Measurements from ENCODE around the gene SLC35B2.

Gene SLC35B2

DNA sequence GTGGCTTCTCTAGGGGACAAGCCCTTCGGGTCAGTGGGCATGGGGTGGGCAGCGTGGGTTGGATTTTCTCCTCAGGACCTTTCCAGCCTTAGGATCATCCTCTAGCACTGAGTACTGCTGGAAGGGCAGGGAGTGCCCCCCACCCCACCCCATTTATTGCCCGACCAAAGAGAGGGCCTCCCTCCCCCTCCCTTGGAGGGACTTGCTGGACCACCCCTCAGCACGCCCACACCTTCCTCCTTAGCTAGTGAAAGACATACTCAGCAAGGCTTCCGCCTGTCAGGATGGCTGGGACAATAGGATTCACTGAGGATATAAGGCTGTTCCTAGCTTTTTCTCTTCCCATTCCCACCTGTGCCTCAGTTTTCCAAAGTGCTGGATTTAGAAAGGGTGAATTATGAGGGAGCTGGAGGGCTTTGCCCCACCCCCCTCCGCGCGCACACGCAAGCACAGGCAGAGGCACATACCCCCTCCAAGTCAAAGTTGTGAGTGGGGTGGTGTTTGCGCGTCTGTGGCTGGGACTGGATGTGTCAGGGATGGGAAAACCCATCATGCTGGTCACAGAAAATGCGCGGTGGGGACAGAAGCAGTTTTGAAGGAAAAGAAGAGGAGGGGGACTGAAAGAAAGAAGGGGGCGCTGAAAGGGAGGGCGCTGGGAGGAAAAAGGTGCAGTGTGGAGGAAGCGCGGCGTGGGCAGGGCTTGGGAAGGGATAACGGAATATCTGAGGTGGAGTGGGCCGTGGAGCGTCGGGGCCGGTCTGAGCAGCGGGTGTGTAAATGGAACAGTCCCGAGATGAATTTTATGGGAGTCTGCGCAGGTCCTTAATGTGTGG lies 34.6 kb downstream of the SLC35B2 start:
- no peak for TF ChIP-seq EGR1 (IDR thresholded peaks at IDR 0.05)

DNA sequence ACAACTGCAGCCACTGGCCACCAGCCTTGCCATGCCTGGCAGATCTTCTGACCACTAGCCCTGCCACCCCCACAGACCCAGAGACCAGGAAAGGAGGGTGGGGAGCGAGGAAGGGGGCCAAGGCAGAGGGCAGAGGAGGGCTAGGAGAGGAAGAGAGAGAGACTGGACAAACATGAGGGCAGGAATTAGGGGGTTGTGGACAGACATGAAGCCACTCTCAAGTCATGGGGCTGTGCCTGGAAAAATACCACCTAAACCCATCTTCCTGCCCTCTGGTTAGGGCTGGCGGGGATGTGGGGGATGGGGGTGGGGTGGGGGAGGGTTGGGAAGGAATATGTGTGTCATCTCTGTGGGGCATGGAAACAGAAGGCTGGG lies 35.4 kb downstream of the SLC35B2 start:
- TF ChIP-seq, protein P1, sequence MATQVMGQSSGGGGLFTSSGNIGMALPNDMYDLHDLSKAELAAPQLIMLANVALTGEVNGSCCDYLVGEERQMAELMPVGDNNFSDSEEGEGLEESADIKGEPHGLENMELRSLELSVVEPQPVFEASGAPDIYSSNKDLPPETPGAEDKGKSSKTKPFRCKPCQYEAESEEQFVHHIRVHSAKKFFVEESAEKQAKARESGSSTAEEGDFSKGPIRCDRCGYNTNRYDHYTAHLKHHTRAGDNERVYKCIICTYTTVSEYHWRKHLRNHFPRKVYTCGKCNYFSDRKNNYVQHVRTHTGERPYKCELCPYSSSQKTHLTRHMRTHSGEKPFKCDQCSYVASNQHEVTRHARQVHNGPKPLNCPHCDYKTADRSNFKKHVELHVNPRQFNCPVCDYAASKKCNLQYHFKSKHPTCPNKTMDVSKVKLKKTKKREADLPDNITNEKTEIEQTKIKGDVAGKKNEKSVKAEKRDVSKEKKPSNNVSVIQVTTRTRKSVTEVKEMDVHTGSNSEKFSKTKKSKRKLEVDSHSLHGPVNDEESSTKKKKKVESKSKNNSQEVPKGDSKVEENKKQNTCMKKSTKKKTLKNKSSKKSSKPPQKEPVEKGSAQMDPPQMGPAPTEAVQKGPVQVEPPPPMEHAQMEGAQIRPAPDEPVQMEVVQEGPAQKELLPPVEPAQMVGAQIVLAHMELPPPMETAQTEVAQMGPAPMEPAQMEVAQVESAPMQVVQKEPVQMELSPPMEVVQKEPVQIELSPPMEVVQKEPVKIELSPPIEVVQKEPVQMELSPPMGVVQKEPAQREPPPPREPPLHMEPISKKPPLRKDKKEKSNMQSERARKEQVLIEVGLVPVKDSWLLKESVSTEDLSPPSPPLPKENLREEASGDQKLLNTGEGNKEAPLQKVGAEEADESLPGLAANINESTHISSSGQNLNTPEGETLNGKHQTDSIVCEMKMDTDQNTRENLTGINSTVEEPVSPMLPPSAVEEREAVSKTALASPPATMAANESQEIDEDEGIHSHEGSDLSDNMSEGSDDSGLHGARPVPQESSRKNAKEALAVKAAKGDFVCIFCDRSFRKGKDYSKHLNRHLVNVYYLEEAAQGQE (IDR thresholded peaks at IDR 0.05; ENCODE audit: low read depth), result no peak
- no peak for TF ChIP-seq TCF12 (IDR thresholded peaks at IDR 0.05; ENCODE audit: low read depth)

DNA sequence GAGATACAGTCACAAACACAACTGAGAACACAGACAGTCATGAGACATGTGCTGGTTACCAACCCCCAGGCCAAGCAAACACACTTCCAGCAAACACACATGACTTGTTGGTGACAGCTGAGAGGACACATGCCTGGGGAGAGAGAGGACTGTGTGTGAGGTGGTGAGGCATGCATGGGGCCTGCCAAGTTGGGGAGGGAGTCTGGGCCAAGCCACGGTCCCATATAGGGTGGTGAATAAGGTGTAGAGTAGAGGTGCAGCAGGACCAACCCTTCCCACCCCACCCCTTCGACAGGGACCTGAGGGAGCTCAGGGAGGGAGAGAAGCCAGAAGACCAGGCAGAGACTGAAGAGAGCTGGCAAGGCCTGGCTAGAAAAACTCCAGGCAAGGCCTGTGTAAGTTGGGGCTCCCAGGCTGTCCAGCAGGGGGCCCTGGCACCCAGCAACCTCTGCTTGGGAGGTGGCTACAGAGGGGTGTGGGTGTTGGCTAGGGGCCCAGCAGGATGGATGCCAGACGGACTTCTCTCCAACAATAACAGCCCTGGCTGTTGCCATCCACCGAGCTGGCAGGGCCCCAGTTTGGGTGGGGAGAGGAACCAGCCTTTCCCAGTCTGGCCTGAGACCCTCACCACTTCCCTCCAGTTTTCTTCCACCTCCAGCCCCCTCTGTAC lies 35.9 kb downstream of the SLC35B2 start:
- peak; percentile 74; the same call in 1 of the 2 replicates for TF ChIP-seq FOXM1 (IDR thresholded peaks at IDR 0.05; ENCODE audit: borderline replicate concordance, low read depth)
- no peak for TF ChIP-seq EGR1 (IDR thresholded peaks at IDR 0.05)
- no peak for TF ChIP-seq TAF1 (IDR thresholded peaks at IDR 0.05; ENCODE audit: low read depth)
- TF ChIP-seq TCF12 (IDR thresholded peaks at IDR 0.05; ENCODE audit: low read depth), result peak; percentile 86
- peak; percentile 55; the same call in 1 of the 2 replicates for TF ChIP-seq RAD21 (IDR thresholded peaks at IDR 0.05; ENCODE audit: low read depth)
- peak; percentile 85 for TF ChIP-seq EP300 (IDR thresholded peaks at IDR 0.05; ENCODE audit: borderline replicate concordance)
- 0 out of 2 replicates have a peak, but pooled peaks have one; percentile 25 for TF ChIP-seq CEBPB (IDR thresholded peaks at IDR 0.05)
- TF ChIP-seq, protein P2, sequence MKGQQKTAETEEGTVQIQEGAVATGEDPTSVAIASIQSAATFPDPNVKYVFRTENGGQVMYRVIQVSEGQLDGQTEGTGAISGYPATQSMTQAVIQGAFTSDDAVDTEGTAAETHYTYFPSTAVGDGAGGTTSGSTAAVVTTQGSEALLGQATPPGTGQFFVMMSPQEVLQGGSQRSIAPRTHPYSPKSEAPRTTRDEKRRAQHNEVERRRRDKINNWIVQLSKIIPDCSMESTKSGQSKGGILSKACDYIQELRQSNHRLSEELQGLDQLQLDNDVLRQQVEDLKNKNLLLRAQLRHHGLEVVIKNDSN (IDR thresholded peaks at IDR 0.05), result 0 out of 2 replicates have a peak, but pooled peaks have one; percentile 17
- TF ChIP-seq, protein P3, sequence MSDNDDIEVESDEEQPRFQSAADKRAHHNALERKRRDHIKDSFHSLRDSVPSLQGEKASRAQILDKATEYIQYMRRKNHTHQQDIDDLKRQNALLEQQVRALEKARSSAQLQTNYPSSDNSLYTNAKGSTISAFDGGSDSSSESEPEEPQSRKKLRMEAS (IDR thresholded peaks at IDR 0.05), result peak; percentile 81
- TF ChIP-seq YY1 (IDR thresholded peaks at IDR 0.05; ENCODE audit: low read depth), result no peak
- TF ChIP-seq ZBTB7A (IDR thresholded peaks at IDR 0.05; ENCODE audit: low read depth), result peak; percentile 97
- TF ChIP-seq TEAD4 (IDR thresholded peaks at IDR 0.05), result peak; percentile 50
- TF ChIP-seq NFIC (IDR thresholded peaks at IDR 0.05), result peak; percentile 99

DNA sequence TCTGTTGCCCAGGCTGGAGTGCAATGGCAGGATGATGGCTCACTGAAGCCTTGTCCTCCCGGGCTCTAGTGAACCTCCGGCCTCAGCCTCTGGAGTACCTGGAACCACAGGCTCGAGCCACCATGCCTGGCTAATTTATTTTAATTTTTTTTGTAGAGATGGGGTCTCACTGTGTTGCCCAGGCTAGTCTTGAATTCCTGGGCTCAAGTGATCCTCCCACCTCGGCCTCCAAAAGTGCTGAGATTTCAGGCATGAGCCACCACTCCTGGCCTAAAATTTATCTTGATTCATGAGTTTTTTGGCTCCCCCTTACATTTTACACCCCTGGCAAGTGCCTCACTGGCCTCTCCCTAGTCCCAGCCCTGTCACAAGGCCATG lies 36.4 kb downstream of the SLC35B2 start:
- TF ChIP-seq, protein P1 (IDR thresholded peaks at IDR 0.05; ENCODE audit: low read depth), result no peak
- TF ChIP-seq YY1 (IDR thresholded peaks at IDR 0.05; ENCODE audit: low read depth), result no peak

DNA sequence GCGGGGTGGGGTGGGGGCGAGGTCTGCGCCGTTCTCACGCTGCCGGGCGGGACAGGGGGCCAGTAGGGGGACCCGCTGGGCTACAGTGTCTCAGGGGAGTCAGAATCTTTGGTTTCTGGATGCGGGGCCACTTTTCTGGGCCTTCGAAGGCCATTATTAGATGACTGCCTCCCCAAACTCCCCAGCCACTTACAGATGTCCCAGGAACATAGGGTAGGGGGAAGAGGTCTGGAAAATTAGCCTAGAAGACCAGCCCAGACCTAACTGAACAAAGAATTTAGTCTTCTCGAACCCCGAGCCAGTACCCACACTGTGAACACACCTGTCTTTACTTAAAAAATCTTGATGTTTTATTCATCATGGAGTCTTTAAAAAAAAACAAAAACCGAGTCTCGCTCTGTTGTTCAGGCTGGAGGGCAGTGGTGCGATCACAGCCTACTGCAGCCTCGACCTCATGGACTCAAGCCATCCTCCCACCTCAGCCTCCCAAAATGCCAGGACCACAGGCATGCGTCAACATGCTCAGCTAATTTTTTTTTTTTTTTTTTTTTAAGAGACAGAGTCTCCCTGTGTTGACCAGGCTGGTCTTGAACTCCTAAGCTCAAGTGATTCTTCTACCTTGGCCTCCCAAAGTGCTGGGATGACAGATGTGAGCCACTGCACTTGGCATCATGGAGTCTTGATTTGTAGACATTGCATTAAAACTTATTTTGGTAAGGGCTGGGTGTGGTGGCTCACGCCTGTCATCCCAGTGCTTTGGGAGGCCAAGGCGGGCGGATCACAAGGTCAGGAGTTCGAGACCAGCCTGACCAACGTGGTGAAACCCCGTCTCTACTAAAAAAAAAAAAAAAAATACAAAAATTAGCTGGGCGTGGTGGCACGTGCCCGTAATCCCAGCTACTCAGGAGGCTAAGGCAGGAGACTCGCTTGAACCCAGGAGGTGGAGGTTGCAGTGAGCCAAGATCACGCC lies 37.2 kb downstream of the SLC35B2 start:
- TF ChIP-seq TCF12 (IDR thresholded peaks at IDR 0.05; ENCODE audit: low read depth) (no peak), CEBPB (IDR thresholded peaks at IDR 0.05) (no peak), YY1 (IDR thresholded peaks at IDR 0.05; ENCODE audit: low read depth) (no peak)

DNA sequence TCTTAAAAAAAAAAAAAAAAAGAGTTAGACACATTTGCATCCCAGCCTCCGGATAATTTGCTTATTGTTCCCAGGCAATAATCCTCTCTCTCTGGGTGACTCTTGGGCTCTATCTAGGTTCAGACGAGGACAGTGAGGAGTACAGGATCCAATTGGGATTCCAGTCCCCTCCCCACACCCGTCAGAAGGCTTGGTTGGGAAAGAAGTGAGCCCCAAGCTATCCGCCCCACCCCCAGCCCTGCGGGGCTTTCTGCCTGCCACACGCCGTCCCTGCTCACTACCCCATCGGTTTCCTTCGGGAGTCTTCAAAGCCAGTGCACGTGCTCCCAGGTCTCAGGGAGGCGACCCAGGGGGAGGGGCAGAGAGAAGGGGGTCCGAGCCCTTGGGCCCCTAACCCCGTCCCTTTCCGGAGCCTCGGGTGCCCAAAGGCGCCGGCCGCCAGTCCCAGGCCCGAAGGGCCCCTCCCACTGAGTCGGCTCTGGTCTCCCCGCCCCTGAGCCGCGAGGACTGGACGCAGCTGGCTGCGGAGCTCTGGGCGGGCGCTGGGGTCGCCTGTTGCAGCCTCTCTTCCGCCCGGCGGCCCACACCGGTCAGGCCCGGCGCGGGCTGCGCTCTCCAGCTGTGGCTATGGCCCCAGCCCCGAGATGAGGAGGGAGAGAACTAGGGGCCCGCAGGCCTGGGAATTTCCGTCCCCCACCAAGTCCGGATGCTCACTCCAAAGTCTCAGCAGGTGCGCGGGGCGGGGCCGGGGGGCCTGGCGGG lies 38.1 kb downstream of the SLC35B2 start:
- TF ChIP-seq, protein P1 (IDR thresholded peaks at IDR 0.05; ENCODE audit: low read depth), result no peak
- peak; percentile 79 for TF ChIP-seq EP300 (IDR thresholded peaks at IDR 0.05; ENCODE audit: borderline replicate concordance)
- no peak for TF ChIP-seq YY1 (IDR thresholded peaks at IDR 0.05; ENCODE audit: low read depth)
- TF ChIP-seq NFIC (IDR thresholded peaks at IDR 0.05), result peak; percentile 76
- peak; percentile 49; the same call in 1 of the 2 replicates for TF ChIP-seq TEAD4 (IDR thresholded peaks at IDR 0.05)
- TF ChIP-seq ZBTB7A (IDR thresholded peaks at IDR 0.05; ENCODE audit: low read depth), result peak; percentile 62
- TF ChIP-seq TCF12 (IDR thresholded peaks at IDR 0.05; ENCODE audit: low read depth), result peak; percentile 90
- no peak for TF ChIP-seq EGR1 (IDR thresholded peaks at IDR 0.05)
- TF ChIP-seq, protein P3 (IDR thresholded peaks at IDR 0.05), result peak; percentile 80
- TF ChIP-seq FOXM1 (IDR thresholded peaks at IDR 0.05; ENCODE audit: borderline replicate concordance, low read depth), result no peak
